Measurements from ENCODE around the gene KCNMA1. TPM values are rescaled to one million over a fixed set of nuclear protein-coding genes. Genes with fewer than 3 reads are reported as not detected.

The KCNMA1 gene
- total RNA-seq, 1 donor from 2014 or later: 15.8 TPM

- no peak for DNase-seq (ENCODE audit: low read depth)
- no peak for TF ChIP-seq CTCF (IDR thresholded peaks at IDR 0.05; ENCODE audit: insufficient read depth, low read length, severe bottlenecking)
- Histone ChIP-seq H3K4me3 (ENCODE audit: low read depth, low read length) (no peak overlapping the region), H3K36me3 (ENCODE audit: control insufficient read depth, insufficient read depth, low read length) (no peaks in the 10 kb centered on the region), H3K27me3 (ENCODE audit: control insufficient read depth, insufficient read depth, low read length) (no peaks in the 10 kb centered on the region)
- no peak for FAIRE-seq
These were observed 692.4 kb downstream of the KCNMA1 start for GRCh38 chr10:76945166-76945565.

- TF ChIP-seq CTCF (IDR thresholded peaks at IDR 0.05; ENCODE audit: insufficient read depth, low read length, severe bottlenecking): no peak
- DNase-seq (ENCODE audit: low read depth): no peak
- no peak for FAIRE-seq
- Histone ChIP-seq H3K4me3 (ENCODE audit: low read depth, low read length) (no peak overlapping the region), H3K27me3 (ENCODE audit: control insufficient read depth, insufficient read depth, low read length) (no peaks in the 10 kb centered on the region), H3K36me3 (ENCODE audit: control insufficient read depth, insufficient read depth, low read length) (no peaks in the 10 kb centered on the region)
These were observed 693.0 kb downstream of the KCNMA1 start for GRCh38 chr10:76944640-76945039.

GRCh38 chr10:76942628-76943416 is 694.8 kb downstream of the KCNMA1 start:
- DNase-seq (ENCODE audit: low read depth) (peak; percentile 25), FAIRE-seq (peak; percentile 32)

GRCh38 chr10:76939933-76940468 is 697.6 kb downstream of the KCNMA1 start:
- Histone ChIP-seq H3K36me3 (ENCODE audit: control insufficient read depth, insufficient read depth, low read length) (no peaks in the 10 kb centered on the region), H3K4me3 (ENCODE audit: low read depth, low read length) (no peak overlapping the region), H3K27me3 (ENCODE audit: control insufficient read depth, insufficient read depth, low read length) (no peaks in the 10 kb centered on the region)
- no peak for TF ChIP-seq CTCF (IDR thresholded peaks at IDR 0.05; ENCODE audit: insufficient read depth, low read length, severe bottlenecking)
- no peak for DNase-seq (ENCODE audit: low read depth)
- FAIRE-seq: no peak

More at GRCh38 chr10:76942628-76943416, 694.8 kb downstream of the KCNMA1 start:
- Histone ChIP-seq H3K4me3 (ENCODE audit: low read depth, low read length) (no peak overlapping the region), H3K36me3 (ENCODE audit: control insufficient read depth, insufficient read depth, low read length) (no peaks in the 10 kb centered on the region), H3K27me3 (ENCODE audit: control insufficient read depth, insufficient read depth, low read length) (no peaks in the 10 kb centered on the region)
- no peak for TF ChIP-seq CTCF (IDR thresholded peaks at IDR 0.05; ENCODE audit: insufficient read depth, low read length, severe bottlenecking)

GRCh38 chr10:76937181-76937600 is 700.4 kb downstream of the KCNMA1 start:
- no peak for TF ChIP-seq CTCF (IDR thresholded peaks at IDR 0.05; ENCODE audit: insufficient read depth, low read length, severe bottlenecking)
- H3K36me3 ChIP-seq (ENCODE audit: control insufficient read depth, insufficient read depth, low read length): no peaks in the 10 kb centered on the region
- no peak overlapping the region for H3K4me3 ChIP-seq (ENCODE audit: low read depth, low read length)
- FAIRE-seq: no peak
- no peak for DNase-seq (ENCODE audit: low read depth)
- no peaks in the 10 kb centered on the region for H3K27me3 ChIP-seq (ENCODE audit: control insufficient read depth, insufficient read depth, low read length)

Measured in bronchial epithelial cell (primary cell).